Measurements from ENCODE around the gene SMG9.

Gene SMG9

GRCh38 chr19:43769256-43769655 lies 14.5 kb upstream of the SMG9 start:
- DNase-seq (ENCODE audit: extremely low read depth, insufficient read length), result no peak
- TF ChIP-seq CTCF (IDR thresholded peaks at IDR 0.05; ENCODE audit: insufficient read depth, low read length, poor library complexity, severe bottlenecking), result no peak
- H3K27me3 ChIP-seq (replicated peaks; ENCODE audit: control insufficient read depth, insufficient read depth, low read length), result no peaks in the 10 kb centered on the region
- H3K4me3 ChIP-seq (replicated peaks; ENCODE audit: low read depth, low read length), result no peak overlapping the region
- peaks cover 50% of the 10 kb centered on the region for H3K36me3 ChIP-seq (ENCODE audit: control insufficient read depth, insufficient read depth, low read length)

GRCh38 chr19:43768273-43769050 lies 13.7 kb upstream of the SMG9 start:
- Histone ChIP-seq H3K36me3 (ENCODE audit: control insufficient read depth, insufficient read depth, low read length) (peaks cover 45% of the 10 kb centered on the region), H3K4me3 (replicated peaks; ENCODE audit: low read depth, low read length) (no peak overlapping the region), H3K27me3 (replicated peaks; ENCODE audit: control insufficient read depth, insufficient read depth, low read length) (no peaks in the 10 kb centered on the region)
- no peak for DNase-seq (ENCODE audit: extremely low read depth, insufficient read length)
- no peak for TF ChIP-seq CTCF (IDR thresholded peaks at IDR 0.05; ENCODE audit: insufficient read depth, low read length, poor library complexity, severe bottlenecking)

- Histone ChIP-seq H3K4me3 (replicated peaks; ENCODE audit: low read depth, low read length) (no peak overlapping the region), H3K27me3 (replicated peaks; ENCODE audit: control insufficient read depth, insufficient read depth, low read length) (no peaks in the 10 kb centered on the region), H3K36me3 (ENCODE audit: control insufficient read depth, insufficient read depth, low read length) (peaks cover 43% of the 10 kb centered on the region)
- DNase-seq (ENCODE audit: extremely low read depth, insufficient read length), result no peak
- no peak for TF ChIP-seq CTCF (IDR thresholded peaks at IDR 0.05; ENCODE audit: insufficient read depth, low read length, poor library complexity, severe bottlenecking)
These were observed 13.1 kb upstream of the SMG9 start for GRCh38 chr19:43767818-43768217.

- Histone ChIP-seq H3K4me3 (replicated peaks; ENCODE audit: low read depth, low read length) (no peak overlapping the region), H3K27me3 (replicated peaks; ENCODE audit: control insufficient read depth, insufficient read depth, low read length) (no peaks in the 10 kb centered on the region), H3K36me3 (ENCODE audit: control insufficient read depth, insufficient read depth, low read length) (peaks cover 42% of the 10 kb centered on the region)
- no peak for TF ChIP-seq CTCF (IDR thresholded peaks at IDR 0.05; ENCODE audit: insufficient read depth, low read length, poor library complexity, severe bottlenecking)
- no peak for DNase-seq (ENCODE audit: extremely low read depth, insufficient read length)
These were observed 12.6 kb upstream of the SMG9 start for GRCh38 chr19:43767316-43767715.

- no peak for TF ChIP-seq CTCF (IDR thresholded peaks at IDR 0.05; ENCODE audit: insufficient read depth, low read length, poor library complexity, severe bottlenecking)
- no peak for DNase-seq (ENCODE audit: extremely low read depth, insufficient read length)
- H3K4me3 ChIP-seq (replicated peaks; ENCODE audit: low read depth, low read length), result no peak overlapping the region
- peaks cover 39% of the 10 kb centered on the region for H3K36me3 ChIP-seq (ENCODE audit: control insufficient read depth, insufficient read depth, low read length)
- no peaks in the 10 kb centered on the region for H3K27me3 ChIP-seq (replicated peaks; ENCODE audit: control insufficient read depth, insufficient read depth, low read length)
These were observed 11.9 kb upstream of the SMG9 start for GRCh38 chr19:43766755-43767043.
